Measurements from ENCODE around the gene DYNLL2.
"Not testable (repeated sequence)": the region's sequence is repeated elsewhere in the genome, so short reads cannot be mapped to it uniquely, and the experiment has no call there.

Gene DYNLL2

GRCh38 chr17:58066401-58066800 lies 16.8 kb upstream of the DYNLL2 start:
- Histone ChIP-seq H2BK12ac (ENCODE audit: low read length) (no peak overlapping the region), H3K79me1 (ENCODE audit: low read depth, low read length) (no peaks in the 10 kb centered on the region), H3K4me1 (ENCODE audit: control insufficient read depth in 2 of 2, insufficient read depth in 1 of 2, low read depth in 1 of 2, low read length in 2 of 2) (peaks cover 2 to 9% of the 10 kb centered on the region in 2 donors), H3K4me3 (ENCODE audit: low read length in 2 of 2) (no peak overlapping the region), H2BK15ac (ENCODE audit: low read length) (no peak overlapping the region), H3K9ac (ENCODE audit: low read depth, low read length, poor library complexity) (no peak overlapping the region), H3K18ac (ENCODE audit: low read length) (peak overlapping the region; percentile 51), H4K8ac (ENCODE audit: low read depth, low read length) (no peak overlapping the region), H3K36me3 (replicated peaks in 1 of 2; ENCODE audit: control insufficient read depth in 2 of 2, insufficient read depth in 2 of 2, low read length in 2 of 2) (no peaks in the 10 kb centered on the region), H3K4me2 (ENCODE audit: insufficient read depth, low read length, poor library complexity, severe bottlenecking) (no peak overlapping the region), H4K91ac (ENCODE audit: low read depth, low read length, poor library complexity) (no peak overlapping the region), H2BK120ac (ENCODE audit: low read depth, low read length) (no peak overlapping the region), H3K23ac (ENCODE audit: low read depth, low read length, poor library complexity) (no peak overlapping the region), H2BK5ac (ENCODE audit: low read length) (no peak overlapping the region), H3K27ac (replicated peaks; ENCODE audit: low read length) (no peak overlapping the region), H2AFZ (ENCODE audit: low read length) (peak overlapping the region; percentile 12), H3K9me3 (replicated peaks in 1 of 2; ENCODE audit: control insufficient read depth in 2 of 2, insufficient read depth in 1 of 2, low read depth in 1 of 2, low read length in 2 of 2) (no peaks in the 10 kb centered on the region), H3K4ac (ENCODE audit: low read length) (no peak overlapping the region), H2AK5ac (ENCODE audit: low read depth, low read length) (no peak overlapping the region), H3K14ac (ENCODE audit: low read length) (no peak overlapping the region), H3K27me3 (ENCODE audit: control insufficient read depth in 3 of 3, insufficient read depth in 3 of 3, low read depth in 1 of 3, low read length in 3 of 3) (peaks cover 0 to 76% (median 0%) of the 10 kb centered on the region in 3 experiments)
- no CpG with 5 or more reads among the region's 4 CpGs for WGBS, 2 donors (ENCODE audit: extremely low coverage in 2 of 2, insufficient read length in 2 of 2, insufficient replicate concordance in 1 of 2)
- no peak for DNase-seq (ENCODE audit: low spot score)

DNA sequence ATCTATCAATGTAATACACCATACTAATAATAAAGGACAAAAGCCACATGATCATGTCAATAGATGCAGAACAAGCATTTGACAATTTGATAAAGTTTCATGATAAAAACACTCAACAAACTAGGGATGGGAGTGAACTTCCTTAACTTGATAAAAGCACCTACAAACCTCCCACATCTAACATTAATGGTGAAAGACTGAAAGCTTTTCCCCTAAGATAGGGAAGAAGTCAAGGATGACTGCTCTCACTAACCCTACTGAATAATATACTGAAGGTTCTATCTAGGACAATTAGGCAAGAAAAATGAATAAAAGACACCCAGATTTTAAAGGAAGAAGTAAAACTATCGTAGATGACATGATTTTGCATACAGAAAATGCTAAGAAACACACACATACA lies 10.4 kb upstream of the DYNLL2 start:
- Histone ChIP-seq H3K4ac (ENCODE audit: low read length) (no peak overlapping the region), H3K4me1 (ENCODE audit: control insufficient read depth in 2 of 2, insufficient read depth in 1 of 2, low read depth in 1 of 2, low read length in 2 of 2) (peaks cover 0 to 2% of the 10 kb centered on the region in 2 donors), H2BK5ac (ENCODE audit: low read length) (no peak overlapping the region), H3K9me3 (replicated peaks in 1 of 2; ENCODE audit: control insufficient read depth in 2 of 2, insufficient read depth in 1 of 2, low read depth in 1 of 2, low read length in 2 of 2) (peaks cover 0 to 6% of the 10 kb centered on the region in 2 donors), H3K36me3 (replicated peaks in 1 of 2; ENCODE audit: control insufficient read depth in 2 of 2, insufficient read depth in 2 of 2, low read length in 2 of 2) (no peaks in the 10 kb centered on the region), H2AFZ (ENCODE audit: low read length) (no peak overlapping the region), H3K79me1 (ENCODE audit: low read depth, low read length) (no peaks in the 10 kb centered on the region), H3K27ac (replicated peaks; ENCODE audit: low read length) (no peak overlapping the region), H2BK12ac (ENCODE audit: low read length) (no peak overlapping the region), H3K23ac (ENCODE audit: low read depth, low read length, poor library complexity) (no peak overlapping the region), H3K18ac (ENCODE audit: low read length) (no peak overlapping the region), H2BK15ac (ENCODE audit: low read length) (no peak overlapping the region), H3K27me3 (ENCODE audit: control insufficient read depth in 3 of 3, insufficient read depth in 3 of 3, low read depth in 1 of 3, low read length in 3 of 3) (peaks cover 0 to 24% (median 0%) of the 10 kb centered on the region in 3 experiments), H3K4me2 (ENCODE audit: insufficient read depth, low read length, poor library complexity, severe bottlenecking) (no peak overlapping the region), H3K14ac (ENCODE audit: low read length) (no peak overlapping the region), H3K4me3 (ENCODE audit: low read length in 2 of 2) (no peak overlapping the region), H4K91ac (ENCODE audit: low read depth, low read length, poor library complexity) (no peak overlapping the region), H2BK120ac (ENCODE audit: low read depth, low read length) (no peak overlapping the region), H2AK5ac (ENCODE audit: low read depth, low read length) (no peak overlapping the region), H4K8ac (ENCODE audit: low read depth, low read length) (no peak overlapping the region), H3K9ac (ENCODE audit: low read depth, low read length, poor library complexity) (no peak overlapping the region)
- no CpG with 5 or more reads among the region's 1 CpG for WGBS, 2 donors (ENCODE audit: extremely low coverage in 2 of 2, insufficient read length in 2 of 2, insufficient replicate concordance in 1 of 2)
- DNase-seq (ENCODE audit: low spot score), result no peak

DNA sequence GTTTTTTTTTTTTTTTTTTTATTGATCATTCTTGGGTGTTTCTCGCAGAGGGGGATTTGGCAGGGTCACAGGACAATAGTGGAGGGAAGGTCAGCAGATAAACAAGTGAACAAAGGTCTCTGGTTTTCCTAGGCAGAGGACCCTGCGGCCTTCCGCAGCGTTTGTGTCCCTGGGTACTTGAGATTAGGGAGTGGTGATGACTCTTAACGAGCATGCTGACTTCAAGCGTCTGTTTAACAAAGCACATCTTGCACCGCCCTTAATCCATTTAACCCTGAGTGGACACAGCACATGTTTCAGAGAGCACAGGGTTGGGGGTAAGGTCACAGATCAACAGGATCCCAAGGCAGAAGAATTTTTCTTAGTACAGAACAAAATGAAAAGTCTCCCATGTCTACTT lies 10.0 kb upstream of the DYNLL2 start:
- WGBS, 2 donors (ENCODE audit: extremely low coverage in 2 of 2, insufficient read length in 2 of 2, insufficient replicate concordance in 1 of 2), result no CpG with 5 or more reads among the region's 7 CpGs
- H3K4ac ChIP-seq (ENCODE audit: low read length); H2BK120ac ChIP-seq (ENCODE audit: low read depth, low read length); H3K79me1 ChIP-seq (ENCODE audit: low read depth, low read length); H3K18ac ChIP-seq (ENCODE audit: low read length); H4K91ac ChIP-seq (ENCODE audit: low read depth, low read length, poor library complexity); H3K4me3 ChIP-seq (ENCODE audit: low read length in 2 of 2); H3K27ac ChIP-seq (replicated peaks; ENCODE audit: low read length); H3K9me3 ChIP-seq (replicated peaks in 1 of 2; ENCODE audit: control insufficient read depth in 2 of 2, insufficient read depth in 1 of 2, low read depth in 1 of 2, low read length in 2 of 2); H2BK5ac ChIP-seq (ENCODE audit: low read length); H2AFZ ChIP-seq (ENCODE audit: low read length); H3K4me2 ChIP-seq (ENCODE audit: insufficient read depth, low read length, poor library complexity, severe bottlenecking); H3K23ac ChIP-seq (ENCODE audit: low read depth, low read length, poor library complexity); H3K14ac ChIP-seq (ENCODE audit: low read length); H2BK15ac ChIP-seq (ENCODE audit: low read length); H2BK12ac ChIP-seq (ENCODE audit: low read length); H3K9ac ChIP-seq (ENCODE audit: low read depth, low read length, poor library complexity); H3K4me1 ChIP-seq (ENCODE audit: control insufficient read depth in 2 of 2, insufficient read depth in 1 of 2, low read depth in 1 of 2, low read length in 2 of 2); H3K36me3 ChIP-seq (replicated peaks in 1 of 2; ENCODE audit: control insufficient read depth in 2 of 2, insufficient read depth in 2 of 2, low read length in 2 of 2); H2AK5ac ChIP-seq (ENCODE audit: low read depth, low read length); H4K8ac ChIP-seq (ENCODE audit: low read depth, low read length); DNase-seq (ENCODE audit: low spot score): not testable (repeated sequence)
- peaks cover 0 to 20% (median 0%) of the 10 kb centered on the region in 3 experiments for H3K27me3 ChIP-seq (ENCODE audit: control insufficient read depth in 3 of 3, insufficient read depth in 3 of 3, low read depth in 1 of 3, low read length in 3 of 3)

GRCh38 chr17:58074406-58074805 lies 8.8 kb upstream of the DYNLL2 start:
- H3K14ac ChIP-seq (ENCODE audit: low read length); H3K4me3 ChIP-seq (ENCODE audit: low read length in 2 of 2); H3K79me1 ChIP-seq (ENCODE audit: low read depth, low read length); H2AFZ ChIP-seq (ENCODE audit: low read length); H2AK5ac ChIP-seq (ENCODE audit: low read depth, low read length); H4K8ac ChIP-seq (ENCODE audit: low read depth, low read length); H3K9me3 ChIP-seq (replicated peaks in 1 of 2; ENCODE audit: control insufficient read depth in 2 of 2, insufficient read depth in 1 of 2, low read depth in 1 of 2, low read length in 2 of 2); H2BK120ac ChIP-seq (ENCODE audit: low read depth, low read length); H3K4me1 ChIP-seq (ENCODE audit: control insufficient read depth in 2 of 2, insufficient read depth in 1 of 2, low read depth in 1 of 2, low read length in 2 of 2); H2BK12ac ChIP-seq (ENCODE audit: low read length); H3K23ac ChIP-seq (ENCODE audit: low read depth, low read length, poor library complexity); H3K27ac ChIP-seq (replicated peaks; ENCODE audit: low read length); H2BK15ac ChIP-seq (ENCODE audit: low read length); H2BK5ac ChIP-seq (ENCODE audit: low read length); DNase-seq (ENCODE audit: low spot score); H3K9ac ChIP-seq (ENCODE audit: low read depth, low read length, poor library complexity); H3K18ac ChIP-seq (ENCODE audit: low read length); H3K4me2 ChIP-seq (ENCODE audit: insufficient read depth, low read length, poor library complexity, severe bottlenecking); H4K91ac ChIP-seq (ENCODE audit: low read depth, low read length, poor library complexity); H3K4ac ChIP-seq (ENCODE audit: low read length); H3K36me3 ChIP-seq (replicated peaks in 1 of 2; ENCODE audit: control insufficient read depth in 2 of 2, insufficient read depth in 2 of 2, low read length in 2 of 2): not testable (repeated sequence)
- H3K27me3 ChIP-seq (ENCODE audit: control insufficient read depth in 3 of 3, insufficient read depth in 3 of 3, low read depth in 1 of 3, low read length in 3 of 3), result peaks cover 0 to 17% (median 0%) of the 10 kb centered on the region in 3 experiments
- no CpG with 5 or more reads among the region's 28 CpGs for WGBS, 2 donors (ENCODE audit: extremely low coverage in 2 of 2, insufficient read length in 2 of 2, insufficient replicate concordance in 1 of 2)
